ENCODE measurements around the gene COG4.

DNA sequence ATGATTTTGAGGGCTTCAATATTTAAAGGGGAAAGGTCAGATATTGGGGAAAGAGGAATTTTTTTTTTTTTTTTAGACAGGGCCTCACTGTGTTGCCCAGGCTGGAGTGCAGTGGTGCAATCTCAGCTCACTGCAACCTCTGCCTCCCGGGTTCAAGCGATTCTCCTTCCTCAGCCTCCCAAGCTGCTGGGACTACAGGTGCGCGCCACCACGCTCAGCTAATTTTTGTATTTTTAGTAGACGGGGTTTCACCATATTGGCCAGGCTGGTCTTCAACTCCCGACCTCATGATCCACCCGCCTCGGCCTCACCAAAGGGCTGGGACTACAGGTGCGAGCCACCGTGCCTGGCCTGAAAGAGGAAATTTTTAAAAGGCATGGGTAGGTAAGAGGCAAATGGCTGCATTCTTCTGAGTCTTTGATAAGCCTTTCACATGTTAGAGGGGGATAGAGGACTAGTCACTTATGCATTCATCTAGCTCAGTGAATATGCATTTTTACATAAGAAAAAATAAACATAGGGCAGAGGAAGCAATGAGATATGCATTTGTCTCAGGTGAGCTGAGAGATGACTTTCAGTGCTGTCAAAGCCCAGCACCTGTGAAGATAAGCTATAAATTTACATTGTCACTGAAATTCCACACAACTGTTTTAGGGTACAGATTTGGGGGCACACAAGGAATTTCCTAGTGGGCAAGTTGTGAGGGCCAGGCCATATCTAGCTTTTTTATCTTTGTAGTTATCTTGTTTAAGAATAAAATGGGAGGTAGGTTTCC is 70.0 kb downstream of the COG4 start:
- TF ChIP-seq, protein P1, sequence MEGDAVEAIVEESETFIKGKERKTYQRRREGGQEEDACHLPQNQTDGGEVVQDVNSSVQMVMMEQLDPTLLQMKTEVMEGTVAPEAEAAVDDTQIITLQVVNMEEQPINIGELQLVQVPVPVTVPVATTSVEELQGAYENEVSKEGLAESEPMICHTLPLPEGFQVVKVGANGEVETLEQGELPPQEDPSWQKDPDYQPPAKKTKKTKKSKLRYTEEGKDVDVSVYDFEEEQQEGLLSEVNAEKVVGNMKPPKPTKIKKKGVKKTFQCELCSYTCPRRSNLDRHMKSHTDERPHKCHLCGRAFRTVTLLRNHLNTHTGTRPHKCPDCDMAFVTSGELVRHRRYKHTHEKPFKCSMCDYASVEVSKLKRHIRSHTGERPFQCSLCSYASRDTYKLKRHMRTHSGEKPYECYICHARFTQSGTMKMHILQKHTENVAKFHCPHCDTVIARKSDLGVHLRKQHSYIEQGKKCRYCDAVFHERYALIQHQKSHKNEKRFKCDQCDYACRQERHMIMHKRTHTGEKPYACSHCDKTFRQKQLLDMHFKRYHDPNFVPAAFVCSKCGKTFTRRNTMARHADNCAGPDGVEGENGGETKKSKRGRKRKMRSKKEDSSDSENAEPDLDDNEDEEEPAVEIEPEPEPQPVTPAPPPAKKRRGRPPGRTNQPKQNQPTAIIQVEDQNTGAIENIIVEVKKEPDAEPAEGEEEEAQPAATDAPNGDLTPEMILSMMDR (IDR thresholded peaks at IDR 0.05), result no peak
- TF ChIP-seq POLR2A (IDR thresholded peaks at IDR 0.05), result no peak
- no peak for TF ChIP-seq EP300 (IDR thresholded peaks at IDR 0.05)
